Ectodermal cell (in vitro differentiated cells): ENCODE measurements around the gene MRE11.

Source experiments
- H3K27ac ChIP-seq: 2 replicates; pipeline ENCODE4 v1.7.0; 2013; ENCODE audit warnings: mild to moderate bottlenecking, low read depth, low read length; ENCODE audit not compliant: insufficient read depth, poor library complexity, severe bottlenecking
- H3K27me3 ChIP-seq: 2 replicates; pipeline ENCODE4 v1.7.0; 2013; ENCODE audit warnings: mild to moderate bottlenecking, low read length; ENCODE audit not compliant: insufficient read depth, control insufficient read depth, poor library complexity, severe bottlenecking
- H3K36me3 ChIP-seq: one replicate; pipeline ENCODE4 v1.7.0; 2013; ENCODE audit warnings: low read length; ENCODE audit not compliant: control insufficient read depth, insufficient read depth
- H3K4me1 ChIP-seq: one replicate; pipeline ENCODE4 v1.7.0; 2013; ENCODE audit warnings: low read length; ENCODE audit not compliant: control insufficient read depth, insufficient read depth
- H3K4me3 ChIP-seq: 2 replicates; pipeline ENCODE4 v1.7.0; 2013; ENCODE audit warnings: low read depth, low read length, control low read depth; ENCODE audit not compliant: insufficient read depth
- H3K9me3 ChIP-seq: 2 replicates; pipeline ENCODE4 v1.7.0; 2013; ENCODE audit warnings: mild to moderate bottlenecking, low read length, moderate library complexity; ENCODE audit not compliant: control insufficient read depth
- WGBS, 2 experiments: methylation state at CpG; one replicate each; pipeline ENCODE4 v1.1.7; 2013; ENCODE audit warnings: missing lambda C conversion rate in 2 of 2; 5-methylcytosine and 5-hydroxymethylcytosine counted together

MRE11 gene

DNA sequence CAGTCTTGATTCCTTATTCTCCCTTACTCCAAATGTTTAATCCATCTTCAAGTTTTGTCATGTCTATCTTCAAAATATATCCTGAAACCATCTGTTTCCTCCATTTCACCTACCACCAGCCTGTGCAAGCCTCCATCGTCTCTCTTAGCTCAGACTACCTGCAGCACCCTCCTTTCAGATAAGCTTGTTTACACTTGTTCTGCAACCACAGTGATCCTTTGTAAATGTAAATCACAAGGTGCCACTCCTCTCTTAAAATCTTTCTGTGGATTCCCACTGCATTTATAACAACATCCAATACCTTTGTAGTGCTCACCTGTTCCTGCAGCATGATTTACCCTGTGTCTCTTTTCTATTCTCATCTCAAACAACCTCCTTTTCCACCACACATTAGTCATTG is 60.6 kb downstream of the MRE11 start:
- Histone ChIP-seq H3K9me3 (no peaks in the 10 kb centered on the region), H3K4me3 (no peak overlapping the region), H3K4me1 (no peaks in the 10 kb centered on the region), H3K27me3 (no peaks in the 10 kb centered on the region), H3K36me3 (peaks cover 20% of the 10 kb centered on the region), H3K27ac (no peak overlapping the region)
- 85 to 86% methylated on average over 1 of the region's 1 CpG for WGBS, 2 experiments

DNA sequence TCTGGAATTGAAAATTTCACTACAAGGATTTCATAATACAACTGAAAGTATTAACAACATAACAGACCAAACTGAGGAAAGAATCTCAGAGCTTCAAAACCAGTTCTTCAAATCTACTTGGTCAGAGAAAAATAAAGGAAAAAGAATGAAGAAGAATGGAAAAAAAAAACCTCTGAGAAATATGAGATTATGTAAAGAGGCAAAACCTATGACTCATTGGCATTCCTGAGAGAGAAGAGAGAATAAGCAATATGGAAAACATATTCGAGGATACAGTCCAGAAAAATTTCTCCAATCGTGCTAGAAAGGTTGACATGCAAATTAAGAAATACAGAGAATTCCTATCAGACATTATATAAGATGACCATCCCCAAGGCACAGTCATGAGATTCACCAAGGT is 69.0 kb downstream of the MRE11 start:
- Histone ChIP-seq H3K27ac (no peak overlapping the region), H3K9me3 (no peaks in the 10 kb centered on the region), H3K27me3 (no peaks in the 10 kb centered on the region), H3K4me3 (no peak overlapping the region), H3K36me3 (peaks cover 4% of the 10 kb centered on the region), H3K4me1 (no peaks in the 10 kb centered on the region)
- WGBS, 2 experiments = 89 to 100% methylated on average over 1 to 2 of the region's 2 CpGs

DNA sequence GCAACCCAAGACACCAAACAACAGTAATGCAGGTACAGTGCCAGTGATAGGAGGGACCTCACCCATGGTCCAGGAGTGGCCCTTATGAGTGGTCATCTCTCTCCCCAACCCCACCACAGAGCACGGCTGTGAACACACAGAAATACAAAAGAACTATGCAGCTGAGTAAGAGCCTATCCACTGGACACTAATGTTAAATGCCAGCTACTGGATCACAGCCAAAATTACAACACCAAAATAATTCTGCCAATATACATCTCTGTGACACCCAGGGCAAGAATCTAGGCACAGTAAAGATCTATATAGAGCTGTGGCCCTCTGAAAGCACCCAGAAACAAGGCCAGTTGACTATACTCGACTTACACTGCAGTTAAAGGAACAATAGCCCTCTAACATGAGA is 69.6 kb downstream of the MRE11 start:
- WGBS, 2 experiments = 57 to 64% methylated on average over 2 of the region's 2 CpGs

GRCh38 chr11:94423507-94423906 is 70.1 kb downstream of the MRE11 start:
- H3K27me3 ChIP-seq = no peaks in the 10 kb centered on the region
- H3K9me3 ChIP-seq = no peaks in the 10 kb centered on the region
- H3K36me3 ChIP-seq = no peaks in the 10 kb centered on the region
- no peak overlapping the region for H3K27ac ChIP-seq
- no peak overlapping the region for H3K4me3 ChIP-seq
- no peaks in the 10 kb centered on the region for H3K4me1 ChIP-seq
- 88 to 90% methylated on average over 3 of the region's 3 CpGs for WGBS, 2 experiments

More for the DNA sequence above, 69.6 kb downstream of the MRE11 start:
- H3K36me3 ChIP-seq = no peaks in the 10 kb centered on the region
- H3K27me3 ChIP-seq = no peaks in the 10 kb centered on the region
- no peak overlapping the region for H3K27ac ChIP-seq
- H3K4me3 ChIP-seq = no peak overlapping the region
- no peaks in the 10 kb centered on the region for H3K9me3 ChIP-seq
- H3K4me1 ChIP-seq = no peaks in the 10 kb centered on the region

GRCh38 chr11:94418123-94418765 is 75.4 kb downstream of the MRE11 start:
- H3K4me3 ChIP-seq = no peak overlapping the region
- no peaks in the 10 kb centered on the region for H3K27me3 ChIP-seq
- 95 to 100% methylated on average over 3 of the region's 3 CpGs for WGBS, 2 experiments
- no peak overlapping the region for H3K27ac ChIP-seq
- no peaks in the 10 kb centered on the region for H3K9me3 ChIP-seq
- H3K4me1 ChIP-seq = no peaks in the 10 kb centered on the region
- no peaks in the 10 kb centered on the region for H3K36me3 ChIP-seq

DNA sequence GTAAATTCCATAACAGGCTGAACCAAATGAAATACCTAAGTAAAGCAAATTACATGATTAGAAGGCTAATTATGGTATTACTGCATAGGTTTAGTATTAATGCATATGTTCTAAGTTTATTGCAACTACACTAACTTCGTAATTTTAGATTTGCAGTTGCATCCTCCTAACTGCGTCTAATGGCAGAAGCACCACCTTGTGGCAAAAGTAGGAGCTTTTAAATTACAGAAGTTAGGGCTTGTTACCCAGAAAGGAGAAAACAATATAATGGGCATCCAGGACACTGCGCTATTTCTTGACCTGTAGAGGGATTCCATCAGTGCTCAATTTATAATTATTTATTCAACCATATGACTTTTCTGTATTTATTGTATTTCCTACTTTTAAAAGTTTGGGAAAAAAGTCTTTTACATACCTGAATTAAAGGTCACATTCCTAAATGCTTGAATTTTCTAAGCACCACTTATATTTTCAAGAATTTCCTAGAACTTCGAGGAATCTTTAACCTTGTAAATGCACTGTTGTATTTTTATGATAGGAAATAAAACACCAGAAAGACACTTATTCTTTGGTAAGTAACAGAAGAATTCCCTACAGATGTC is 76.2 kb downstream of the MRE11 start:
- H3K4me1 ChIP-seq = no peaks in the 10 kb centered on the region
- no peaks in the 10 kb centered on the region for H3K27me3 ChIP-seq
- no peak overlapping the region for H3K27ac ChIP-seq
- H3K9me3 ChIP-seq = no peaks in the 10 kb centered on the region
- H3K4me3 ChIP-seq = no peak overlapping the region
- WGBS, 2 experiments = 82 to 84% methylated on average over 2 of the region's 4 CpGs
- H3K36me3 ChIP-seq = no peaks in the 10 kb centered on the region

DNA sequence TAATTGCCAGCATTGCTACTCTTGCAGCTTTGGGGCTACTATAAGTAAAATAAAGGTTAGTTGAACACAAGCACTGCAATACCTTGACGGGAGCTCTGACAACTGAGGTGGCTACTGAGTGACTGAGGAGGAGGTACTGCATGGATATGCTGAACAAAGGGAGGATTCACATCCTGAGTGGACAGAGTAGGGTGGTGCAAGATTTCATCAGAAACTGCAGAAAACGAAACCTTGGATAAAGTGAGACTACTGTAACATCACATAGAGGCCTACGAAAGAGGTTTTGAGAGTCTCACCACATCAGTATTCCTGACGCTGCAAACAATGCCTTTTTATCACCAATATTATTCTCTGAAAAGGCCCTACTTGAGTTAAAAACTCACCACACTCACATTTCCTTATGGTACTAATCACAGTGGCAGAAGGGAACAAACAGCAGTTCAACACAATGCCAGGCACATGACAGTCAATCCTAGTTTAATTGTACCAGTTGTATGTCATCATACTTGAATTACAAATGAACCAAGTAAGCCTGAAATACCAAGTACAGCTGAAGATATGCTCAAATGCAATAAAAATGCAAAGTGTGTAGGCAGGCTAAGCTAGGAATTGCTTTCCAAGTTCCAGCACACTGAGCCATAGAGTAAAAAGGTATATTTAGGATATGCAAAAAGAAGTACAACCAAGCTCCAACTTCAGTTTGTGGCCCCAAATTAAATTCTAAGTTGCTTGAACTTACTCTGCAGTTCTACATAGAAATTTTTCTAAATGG is 88.4 kb downstream of the MRE11 start:
- WGBS, 2 experiments = 90 to 91% methylated on average over 4 of the region's 4 CpGs
- Histone ChIP-seq H3K36me3 (no peaks in the 10 kb centered on the region), H3K9me3 (no peaks in the 10 kb centered on the region), H3K4me3 (no peak overlapping the region), H3K27me3 (peaks cover 25% of the 10 kb centered on the region), H3K4me1 (no peaks in the 10 kb centered on the region), H3K27ac (no peak overlapping the region)

- Histone ChIP-seq H3K4me3 (no peak overlapping the region), H3K27me3 (peaks cover 36% of the 10 kb centered on the region), H3K9me3 (no peaks in the 10 kb centered on the region), H3K27ac (no peak overlapping the region), H3K4me1 (no peaks in the 10 kb centered on the region), H3K36me3 (no peaks in the 10 kb centered on the region)
- 44 to 53% methylated on average over 1 of the region's 1 CpG for WGBS, 2 experiments
Observed at GRCh38 chr11:94402355-94402754, 91.3 kb downstream of the MRE11 start.

- Histone ChIP-seq H3K4me3 (peak overlapping the region; percentile 47), H3K36me3 (no peaks in the 10 kb centered on the region), H3K27me3 (peaks cover 36% of the 10 kb centered on the region), H3K9me3 (no peaks in the 10 kb centered on the region), H3K27ac (no peak overlapping the region), H3K4me1 (no peaks in the 10 kb centered on the region)
- WGBS, 2 experiments = 32 to 35% methylated on average over 10 of the region's 10 CpGs
Observed at GRCh38 chr11:94401773-94402265, 91.8 kb downstream of the MRE11 start.
